Stimulated activated CD4-positive, alpha-beta T cell treated with anti-CD3 and anti-CD28 coated beads, Interleukin-4, amount 100 ng/mL, for 48 hours (primary cell): ENCODE measurements around the gene SERINC3.

ENCODE experiments used
- DNase-seq, 2 donors: peaks; one replicate each; pipeline ENCODE4 v3.0.0-alpha.2; 2020; ENCODE audit warnings: low read depth in 2 of 2

The SERINC3 gene

DNA sequence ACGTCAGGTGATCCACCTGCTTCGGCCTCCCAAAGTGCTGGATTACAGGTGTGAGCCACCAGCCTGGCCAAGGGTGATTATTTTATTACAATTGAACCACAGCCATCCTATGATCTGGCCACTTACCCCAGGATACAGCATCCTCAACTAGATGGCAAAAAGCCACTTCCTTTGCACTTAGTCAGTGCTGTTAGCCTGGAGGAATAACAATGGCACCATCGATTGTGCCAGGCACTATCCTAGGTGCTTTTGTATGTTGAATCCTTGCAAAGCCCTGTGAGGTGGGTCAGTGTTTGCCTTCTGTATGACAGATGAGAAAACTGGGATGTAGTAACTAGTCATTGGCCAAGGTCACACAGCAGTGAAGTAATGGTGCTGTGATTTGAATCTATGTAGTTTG is 57.4 kb downstream of the SERINC3 start:
- DNase-seq = no peak

DNA sequence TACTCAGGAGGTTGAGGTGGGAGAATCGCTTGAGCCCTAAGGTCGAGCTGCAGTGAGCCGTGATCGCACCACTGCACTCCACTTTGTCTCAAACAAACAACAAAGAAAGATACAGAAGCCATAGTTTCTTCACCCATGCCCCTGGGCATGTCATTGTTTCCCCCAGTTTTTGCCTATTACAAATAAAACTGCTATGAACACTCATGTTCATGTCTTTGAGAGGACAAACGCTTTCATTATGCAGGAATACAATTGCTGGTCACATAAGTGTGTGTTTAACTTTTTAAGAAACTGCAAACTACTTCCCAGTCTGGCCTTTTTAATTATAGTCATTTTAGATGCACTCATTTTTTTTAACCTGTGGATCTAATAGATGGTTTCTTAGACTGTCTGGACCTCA is 58.4 kb downstream of the SERINC3 start:
- DNase-seq = no peak

DNA sequence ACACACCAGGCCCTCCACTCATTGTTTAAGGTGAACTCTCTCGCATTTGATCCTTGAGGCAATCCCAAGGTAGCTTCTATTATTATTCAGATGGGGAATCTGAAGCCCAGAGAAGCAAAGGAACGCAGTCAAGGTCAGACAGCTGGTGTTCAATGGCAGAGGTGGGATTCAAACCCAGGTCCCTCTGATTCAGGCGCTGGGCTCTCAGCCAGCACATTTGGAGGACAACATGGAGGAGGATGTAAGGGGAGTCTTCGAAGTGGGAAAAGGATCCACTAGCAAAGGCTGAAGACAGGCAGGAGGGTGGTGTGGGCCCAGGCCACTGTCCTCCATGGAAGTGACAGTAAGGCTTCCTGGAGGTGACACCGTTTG is 60.1 kb downstream of the SERINC3 start:
- no peak for DNase-seq

DNA sequence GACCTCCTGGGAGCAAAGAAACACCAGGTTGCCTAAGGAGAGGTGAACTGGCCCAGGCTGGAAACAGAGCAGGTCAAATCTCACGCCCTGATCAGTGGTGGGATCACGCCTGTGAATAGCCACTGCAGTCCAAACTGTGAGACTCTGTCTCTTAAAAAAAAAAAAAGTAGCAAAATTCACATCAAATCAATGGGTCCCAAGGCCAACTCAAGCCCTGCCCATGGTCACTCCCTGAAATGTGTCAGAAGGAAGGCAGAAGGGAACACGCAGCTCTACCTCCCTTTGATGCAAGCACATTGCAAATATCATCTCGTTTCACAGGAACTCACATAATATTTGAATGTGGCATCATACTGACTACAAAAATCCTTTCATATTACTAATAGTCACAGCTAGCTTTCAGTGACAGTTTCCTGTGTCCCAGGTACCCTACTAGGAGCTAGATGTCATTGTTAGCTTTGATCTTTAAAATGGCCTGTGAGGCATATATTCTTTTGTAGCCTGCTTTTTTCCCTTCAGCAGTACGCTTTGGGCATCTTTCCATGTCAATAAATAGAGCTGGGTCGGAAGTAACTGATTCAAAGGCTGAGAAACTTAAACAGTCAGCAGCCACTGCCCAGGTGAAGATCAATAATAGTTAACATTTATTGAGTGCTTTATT is 60.6 kb downstream of the SERINC3 start:
- no peak for DNase-seq

DNA sequence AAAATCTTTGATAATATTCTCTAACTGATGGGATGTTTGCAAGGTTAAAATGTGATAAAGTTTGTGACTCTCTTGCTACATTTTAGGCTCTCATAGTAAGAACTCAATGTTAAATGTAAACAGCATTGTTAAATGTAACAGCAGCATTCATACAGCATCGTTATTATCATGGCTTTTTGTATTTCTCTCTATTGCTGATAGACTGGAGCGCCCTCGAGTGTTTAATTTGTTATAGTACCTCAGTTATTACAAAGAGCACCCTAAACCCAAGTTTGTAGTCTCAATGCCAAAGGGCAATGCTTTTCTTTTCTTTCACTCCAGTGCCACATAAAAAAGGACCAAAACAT is 61.1 kb downstream of the SERINC3 start:
- no peak for DNase-seq

DNA sequence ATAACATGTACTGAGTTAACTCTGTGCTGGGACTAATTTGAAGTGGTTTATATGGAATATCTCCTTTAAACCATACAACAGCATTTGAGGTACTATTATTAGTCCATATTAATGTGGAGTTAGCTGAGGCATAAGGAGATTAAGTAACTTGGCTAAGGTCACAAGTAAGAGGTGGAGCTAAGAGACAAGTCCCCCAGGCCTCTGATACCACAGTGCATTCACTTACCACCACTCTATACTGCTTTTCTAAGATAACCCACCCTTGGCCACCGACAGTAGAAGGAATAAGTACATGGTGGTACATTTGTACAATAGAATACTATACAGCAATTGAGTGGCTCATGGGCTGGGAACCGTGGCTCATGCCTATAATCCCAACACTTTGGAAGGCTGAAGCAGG is 62.6 kb downstream of the SERINC3 start:
- DNase-seq = no peak

DNA sequence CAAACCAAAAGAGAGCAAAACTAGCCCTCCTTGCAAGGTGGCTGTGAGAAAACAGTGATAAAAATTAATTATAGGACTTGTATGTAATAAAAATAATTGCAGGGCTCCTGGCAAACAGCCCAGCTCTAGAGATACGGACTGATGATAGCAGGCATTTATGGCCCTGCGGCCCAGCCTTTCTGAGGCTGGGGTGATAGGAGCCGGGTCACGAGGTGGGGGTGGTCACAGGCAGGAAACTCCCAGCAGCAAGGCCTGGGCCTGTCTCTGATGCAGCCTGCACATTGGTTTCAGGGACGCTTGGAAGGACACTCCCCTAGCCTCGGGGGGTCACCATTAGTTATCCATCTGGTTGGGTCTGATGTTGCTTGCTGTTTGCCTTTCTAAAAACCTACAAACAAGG is 64.9 kb downstream of the SERINC3 start:
- no peak for DNase-seq

DNA sequence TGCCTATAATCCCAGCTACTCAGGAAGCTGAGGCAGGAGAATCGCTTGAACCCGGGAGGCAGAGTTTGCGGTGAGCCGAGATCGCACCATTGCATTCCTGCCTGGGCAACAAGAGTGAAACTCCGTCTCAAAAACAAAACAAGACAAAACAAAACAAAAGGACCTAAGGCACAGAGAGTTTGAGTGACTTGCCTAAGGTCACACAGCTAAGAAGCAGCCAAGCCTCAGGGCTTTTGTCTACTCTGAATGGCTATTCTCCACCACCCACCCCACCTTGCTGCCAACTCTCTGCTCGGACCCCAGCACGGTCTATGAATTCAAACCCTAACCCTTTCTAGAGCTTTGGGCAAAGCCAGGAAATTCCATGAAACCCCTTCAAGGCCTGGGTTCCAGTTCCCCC is 65.3 kb downstream of the SERINC3 start:
- DNase-seq = no peak

DNA sequence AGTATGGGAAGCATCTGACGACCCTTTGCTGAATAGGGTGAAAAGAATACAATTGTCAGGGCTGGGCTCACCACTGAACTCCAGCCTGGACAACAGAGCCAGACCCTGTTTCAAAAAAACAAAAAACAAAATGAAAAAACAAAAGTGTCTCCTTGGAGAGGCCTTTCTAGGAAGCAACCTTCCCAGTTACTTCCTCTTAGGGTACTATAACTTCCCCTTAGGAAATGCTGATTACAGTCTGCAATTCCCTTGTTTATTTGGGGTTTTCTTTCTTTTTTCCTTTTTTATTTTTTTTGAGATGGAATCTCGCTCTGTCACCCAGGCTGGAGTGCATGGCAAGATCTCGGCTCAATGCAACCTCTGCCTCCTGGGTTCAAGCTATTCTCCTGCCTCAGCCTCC is 66.7 kb downstream of the SERINC3 start:
- no peak for DNase-seq

DNA sequence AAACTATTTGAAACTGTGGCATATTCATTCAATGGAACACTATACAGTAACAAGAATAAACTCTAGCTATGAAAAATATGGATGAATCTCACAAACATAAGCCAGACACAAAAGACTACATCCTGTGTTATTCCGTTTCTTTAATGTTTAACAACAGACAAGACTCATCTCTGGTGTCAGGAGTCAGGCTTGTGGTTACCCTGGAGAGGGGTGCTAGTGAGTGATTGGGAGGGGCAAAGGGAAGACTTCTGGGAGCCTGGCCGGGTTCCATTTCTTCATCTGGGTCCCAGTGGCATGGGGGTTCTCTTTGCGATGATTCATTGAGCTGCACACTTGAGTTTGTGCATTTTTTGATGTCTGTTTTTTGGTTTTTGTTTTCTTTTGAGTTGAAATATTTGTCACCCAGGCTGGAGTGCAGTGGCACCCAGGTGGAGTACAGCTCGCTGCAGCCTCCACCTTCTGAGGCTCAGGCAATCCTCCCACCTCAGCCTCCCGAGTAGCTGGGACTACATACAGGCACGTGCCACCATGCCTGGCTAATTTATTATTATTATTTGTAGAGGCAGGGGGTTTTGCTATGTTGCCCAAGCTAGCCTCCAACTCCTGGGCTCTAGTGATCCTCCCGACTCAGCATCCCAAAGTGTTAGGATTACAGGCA is 67.4 kb downstream of the SERINC3 start:
- DNase-seq = no peak

DNA sequence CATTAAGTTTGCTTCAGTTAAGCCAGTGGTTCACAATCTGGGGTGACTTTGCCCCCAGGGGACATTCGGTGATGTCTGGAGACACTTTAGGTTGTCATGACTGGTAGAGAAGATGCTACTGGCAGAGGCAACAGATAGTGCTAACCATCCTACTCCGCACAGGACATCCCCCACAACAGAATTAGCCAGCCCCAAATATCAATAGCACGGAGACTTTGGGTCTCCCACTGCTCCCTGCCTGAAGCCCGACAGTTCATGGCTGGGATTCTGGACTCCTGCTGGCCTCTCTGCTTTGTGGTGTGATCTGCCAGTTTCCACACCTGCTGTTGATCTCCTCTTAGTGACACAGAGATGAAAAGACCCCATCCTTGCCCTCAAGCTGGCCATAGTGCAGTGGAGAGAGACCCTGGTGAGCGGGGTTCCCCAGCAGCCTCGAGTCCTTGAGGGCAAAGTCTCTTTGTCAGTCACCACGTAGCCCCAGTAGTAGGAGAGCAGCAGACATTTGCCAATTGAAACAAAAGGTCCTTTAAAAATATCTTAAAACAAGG is 70.9 kb downstream of the SERINC3 start:
- DNase-seq = no peak

DNA sequence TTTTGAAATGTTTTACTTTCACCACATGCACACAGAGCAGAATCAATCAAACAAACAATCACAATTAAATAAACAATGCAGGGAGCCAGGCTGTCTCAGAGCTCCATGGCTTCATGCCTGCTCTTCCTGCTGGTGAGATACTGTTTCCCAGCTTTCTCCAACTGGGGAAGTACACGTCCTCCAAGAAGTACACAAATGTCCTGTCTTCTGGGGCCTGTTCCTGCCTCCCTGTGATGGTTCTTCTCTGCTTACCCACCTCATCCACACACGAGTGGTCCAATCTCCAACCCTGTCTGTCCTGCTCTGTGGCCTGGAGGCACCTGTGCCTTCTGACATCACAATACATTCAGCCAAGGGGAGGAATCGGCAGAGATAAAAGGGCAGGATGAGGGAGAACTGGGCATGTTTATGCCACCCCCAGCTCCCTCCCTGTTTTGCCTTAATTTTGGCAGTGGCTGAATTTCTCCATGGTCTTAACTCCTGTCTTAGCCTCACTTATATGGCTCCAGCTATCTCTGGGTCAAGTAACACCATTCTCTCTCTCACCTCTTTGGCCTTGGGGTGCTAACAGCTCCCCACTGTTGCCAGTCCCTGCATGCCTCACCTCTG is 71.5 kb downstream of the SERINC3 start:
- DNase-seq = no peak

DNA sequence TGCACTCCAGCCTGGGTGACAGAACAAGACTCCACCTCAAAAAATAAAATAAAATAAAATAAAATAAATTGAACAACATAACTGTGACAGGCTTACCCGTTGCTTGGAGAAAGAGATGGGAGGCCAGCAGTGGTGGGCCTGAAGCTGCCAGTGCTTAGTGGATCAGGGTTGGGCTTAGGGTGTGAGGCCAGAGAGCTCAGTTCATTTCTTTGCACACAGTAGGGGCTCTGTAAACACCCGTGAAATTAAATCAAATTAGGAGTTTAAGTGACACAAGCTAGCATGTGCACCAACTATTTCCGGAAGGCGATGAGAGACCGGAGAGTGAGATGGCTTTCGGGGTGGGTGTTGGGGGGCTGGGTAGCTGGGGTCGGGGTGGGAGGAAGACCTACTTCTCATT is 72.0 kb downstream of the SERINC3 start:
- DNase-seq = no peak

DNA sequence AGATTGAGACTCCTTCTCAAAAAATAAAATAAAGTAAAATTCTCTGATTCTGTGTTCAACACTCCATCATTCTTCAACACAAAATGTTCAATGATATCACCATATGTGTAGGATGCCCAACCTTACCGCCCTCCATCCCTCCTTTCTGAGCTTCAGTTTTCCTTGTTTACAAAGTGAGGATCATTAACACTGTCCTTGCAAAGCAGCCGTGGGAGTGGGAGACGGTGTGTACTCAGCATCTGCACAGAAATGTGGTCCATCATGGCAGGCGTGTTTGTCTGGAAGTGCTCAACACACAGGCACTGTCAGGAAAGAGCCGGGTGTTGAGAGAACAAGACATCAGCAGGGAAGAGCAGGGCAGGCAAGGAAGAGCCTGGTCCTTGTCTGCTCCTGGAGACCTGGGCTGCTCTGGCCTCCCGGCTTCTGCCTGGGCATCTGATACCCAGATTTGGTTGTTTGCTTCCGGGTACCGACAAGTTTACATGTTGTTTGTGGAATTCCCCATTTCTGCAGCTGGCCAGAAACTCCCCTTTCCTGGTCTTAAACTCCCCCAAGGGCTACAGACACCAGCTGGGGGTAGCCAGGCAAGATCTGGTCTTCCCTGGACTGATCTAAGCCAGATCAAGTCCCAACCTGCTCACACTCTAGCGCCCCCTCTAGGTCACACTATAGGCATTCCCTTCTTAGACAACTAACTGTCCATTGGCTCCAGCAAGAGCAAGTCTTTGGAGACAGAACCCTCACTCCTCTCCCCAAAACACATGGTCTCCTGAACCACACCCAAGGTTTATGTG is 72.9 kb downstream of the SERINC3 start:
- DNase-seq = no peak

DNA sequence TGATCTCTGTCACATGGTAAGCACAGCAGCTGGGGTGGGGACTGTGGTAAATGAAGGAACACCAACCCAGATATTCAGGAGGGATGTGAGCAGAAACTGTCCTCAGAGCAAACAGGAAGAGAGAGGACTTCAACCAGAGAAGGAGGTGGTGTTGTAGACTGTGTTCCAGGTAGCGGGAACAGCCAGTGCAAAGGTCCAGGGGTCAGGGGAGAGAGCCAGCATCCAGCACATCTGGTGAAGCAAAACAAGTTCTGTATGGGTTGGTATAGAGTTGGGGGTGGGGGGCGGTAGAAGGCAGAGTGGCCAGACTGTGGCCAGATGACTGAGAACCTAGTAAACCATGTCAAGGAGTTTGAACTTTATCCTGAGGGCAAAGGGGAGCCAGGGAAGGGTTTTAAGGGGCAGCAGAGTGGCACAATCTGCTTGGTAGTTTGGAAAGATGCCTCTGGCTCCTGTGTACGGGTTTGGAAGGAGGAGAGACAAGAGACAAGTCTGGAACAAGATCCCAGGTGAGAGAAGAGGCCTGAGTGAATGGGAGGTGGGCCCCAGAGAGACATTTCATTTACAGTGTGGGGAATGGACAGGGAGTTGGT is 73.9 kb downstream of the SERINC3 start:
- DNase-seq = no peak
